ENCODE measurements around the gene ITGAV.

Gene ITGAV

DNA sequence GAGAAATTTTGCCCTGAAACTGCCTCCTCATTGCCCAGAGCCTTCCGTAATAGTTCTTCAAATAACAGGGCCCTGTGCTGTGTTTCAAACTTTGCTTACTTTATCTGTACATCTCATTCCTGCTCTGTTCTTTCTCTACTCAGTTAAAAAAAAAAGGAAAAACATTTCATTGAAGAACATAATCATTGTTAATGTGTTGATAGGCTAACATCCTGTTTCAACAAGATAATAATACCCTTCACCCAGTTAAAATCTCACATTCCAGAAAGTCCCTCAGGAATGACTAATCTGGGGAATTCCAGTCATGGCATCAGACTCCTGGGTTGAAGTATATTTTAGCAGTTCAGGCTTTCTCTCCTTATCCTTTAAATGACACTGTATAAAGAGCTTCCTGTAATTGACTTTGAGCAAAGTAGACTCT lies 45.6 kb upstream of the ITGAV start:
- Histone ChIP-seq H3K23ac (ENCODE audit: low read depth, low read length, poor library complexity) (no peak overlapping the region), H3K4me2 (ENCODE audit: insufficient read depth, low read length, poor library complexity, severe bottlenecking) (no peak overlapping the region), H2BK12ac (ENCODE audit: low read length) (no peak overlapping the region), H3K9me3 (replicated peaks in 1 of 2; ENCODE audit: control insufficient read depth in 2 of 2, insufficient read depth in 1 of 2, low read depth in 1 of 2, low read length in 2 of 2) (no peaks in the 10 kb centered on the region), H2BK15ac (ENCODE audit: low read length) (no peak overlapping the region), H4K91ac (ENCODE audit: low read depth, low read length, poor library complexity) (no peak overlapping the region), H3K9ac (ENCODE audit: low read depth, low read length, poor library complexity) (no peak overlapping the region), H2AFZ (ENCODE audit: low read length) (peak overlapping the region; percentile 67), H2AK5ac (ENCODE audit: low read depth, low read length) (no peak overlapping the region), H3K27me3 (ENCODE audit: control insufficient read depth in 3 of 3, insufficient read depth in 3 of 3, low read depth in 1 of 3, low read length in 3 of 3) (no peaks in the 10 kb centered on the region), H3K27ac (replicated peaks; ENCODE audit: low read length) (peak overlapping the region; percentile 79), H4K8ac (ENCODE audit: low read depth, low read length) (no peak overlapping the region), H3K18ac (ENCODE audit: low read length) (no peak overlapping the region), H3K4me3 (ENCODE audit: low read length in 2 of 2) (no peak overlapping the region), H3K36me3 (replicated peaks in 1 of 2; ENCODE audit: control insufficient read depth in 2 of 2, insufficient read depth in 2 of 2, low read length in 2 of 2) (no peaks in the 10 kb centered on the region), H3K4me1 (ENCODE audit: control insufficient read depth in 2 of 2, insufficient read depth in 1 of 2, low read depth in 1 of 2, low read length in 2 of 2) (peaks cover 4 to 7% of the 10 kb centered on the region in 2 donors), H3K4ac (ENCODE audit: low read length) (no peak overlapping the region), H2BK120ac (ENCODE audit: low read depth, low read length) (no peak overlapping the region), H3K79me1 (ENCODE audit: low read depth, low read length) (no peaks in the 10 kb centered on the region), H3K14ac (ENCODE audit: low read length) (no peak overlapping the region), H2BK5ac (ENCODE audit: low read length) (no peak overlapping the region)
- peak; percentile 52 for DNase-seq (ENCODE audit: low spot score)
- no CpG with 5 or more reads among the region's 1 CpG for WGBS, 2 donors (ENCODE audit: extremely low coverage in 2 of 2, insufficient read length in 2 of 2, insufficient replicate concordance in 1 of 2)

DNA sequence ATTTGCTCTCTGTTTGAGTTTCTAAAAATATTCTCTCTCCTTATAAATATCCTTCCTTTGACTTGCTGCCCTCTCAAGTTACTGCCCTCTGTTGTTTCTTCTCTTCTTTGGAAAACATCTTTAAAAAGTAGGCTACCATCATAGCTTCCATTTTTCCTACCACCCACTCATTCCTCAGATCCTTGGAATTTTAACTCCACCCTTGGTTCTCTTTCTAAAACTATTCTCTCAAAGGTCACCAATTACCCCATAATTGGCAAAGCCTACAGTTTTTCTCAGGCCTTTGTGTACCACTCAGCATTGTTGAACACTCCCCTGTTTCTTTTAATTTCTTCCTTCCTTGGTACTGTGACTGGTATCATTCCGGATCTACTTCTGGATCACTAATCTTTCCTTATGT lies 43.0 kb upstream of the ITGAV start:
- Histone ChIP-seq H2BK5ac (ENCODE audit: low read length) (no peak overlapping the region), H4K91ac (ENCODE audit: low read depth, low read length, poor library complexity) (no peak overlapping the region), H2AFZ (ENCODE audit: low read length) (no peak overlapping the region), H2BK15ac (ENCODE audit: low read length) (no peak overlapping the region), H2BK12ac (ENCODE audit: low read length) (no peak overlapping the region), H3K36me3 (replicated peaks in 1 of 2; ENCODE audit: control insufficient read depth in 2 of 2, insufficient read depth in 2 of 2, low read length in 2 of 2) (no peaks in the 10 kb centered on the region), H3K4me1 (ENCODE audit: control insufficient read depth in 2 of 2, insufficient read depth in 1 of 2, low read depth in 1 of 2, low read length in 2 of 2) (peaks cover 5 to 7% of the 10 kb centered on the region in 2 donors), H3K9me3 (replicated peaks in 1 of 2; ENCODE audit: control insufficient read depth in 2 of 2, insufficient read depth in 1 of 2, low read depth in 1 of 2, low read length in 2 of 2) (no peaks in the 10 kb centered on the region), H3K4me3 (ENCODE audit: low read length in 2 of 2) (no peak overlapping the region), H3K14ac (ENCODE audit: low read length) (no peak overlapping the region), H3K4ac (ENCODE audit: low read length) (no peak overlapping the region), H3K4me2 (ENCODE audit: insufficient read depth, low read length, poor library complexity, severe bottlenecking) (no peak overlapping the region), H3K23ac (ENCODE audit: low read depth, low read length, poor library complexity) (no peak overlapping the region), H2BK120ac (ENCODE audit: low read depth, low read length) (no peak overlapping the region), H3K18ac (ENCODE audit: low read length) (no peak overlapping the region), H4K8ac (ENCODE audit: low read depth, low read length) (no peak overlapping the region), H3K9ac (ENCODE audit: low read depth, low read length, poor library complexity) (no peak overlapping the region), H3K27me3 (ENCODE audit: control insufficient read depth in 3 of 3, insufficient read depth in 3 of 3, low read depth in 1 of 3, low read length in 3 of 3) (no peaks in the 10 kb centered on the region), H3K27ac (replicated peaks; ENCODE audit: low read length) (no peak overlapping the region), H2AK5ac (ENCODE audit: low read depth, low read length) (no peak overlapping the region), H3K79me1 (ENCODE audit: low read depth, low read length) (no peaks in the 10 kb centered on the region)
- no CpG with 5 or more reads among the region's 1 CpG for WGBS, 2 donors (ENCODE audit: extremely low coverage in 2 of 2, insufficient read length in 2 of 2, insufficient replicate concordance in 1 of 2)
- DNase-seq (ENCODE audit: low spot score): no peak

DNA sequence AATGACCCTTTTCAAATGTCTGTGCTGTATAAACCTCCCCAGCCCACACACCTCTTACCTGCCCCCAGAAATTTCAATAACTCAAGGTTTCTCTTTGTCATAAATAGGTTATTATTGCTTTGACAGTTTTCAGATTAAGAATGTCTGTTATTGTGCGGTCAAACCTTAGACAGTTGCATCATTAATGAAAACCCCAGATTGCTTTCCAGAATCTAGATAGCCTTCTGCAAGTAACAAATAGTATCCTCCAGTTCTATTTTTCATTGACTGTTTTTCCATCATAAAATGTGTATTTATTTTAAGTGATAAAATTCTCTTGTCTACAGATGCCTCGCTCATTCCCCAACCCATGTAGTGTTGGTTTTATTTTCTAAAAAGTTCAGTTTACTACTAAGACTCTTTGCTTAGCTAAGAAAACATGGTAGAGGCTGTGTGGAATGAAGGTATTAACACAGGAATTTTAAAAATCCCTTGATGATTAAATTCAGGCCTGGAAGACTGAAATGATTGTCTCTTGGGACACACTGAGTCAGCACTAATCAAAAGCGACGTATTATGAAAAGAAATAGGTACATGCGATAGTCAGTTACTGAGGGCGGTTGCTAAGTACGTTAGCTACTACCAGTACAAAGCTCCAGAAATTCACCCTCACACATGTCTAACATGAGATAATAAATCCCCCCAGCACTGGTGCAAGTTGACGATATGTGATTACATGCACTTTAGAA lies 38.4 kb upstream of the ITGAV start:
- Histone ChIP-seq H2AFZ (ENCODE audit: low read length) (no peak overlapping the region), H3K27ac (replicated peaks; ENCODE audit: low read length) (no peak overlapping the region), H2AK5ac (ENCODE audit: low read depth, low read length) (no peak overlapping the region), H4K8ac (ENCODE audit: low read depth, low read length) (no peak overlapping the region), H3K9me3 (replicated peaks in 1 of 2; ENCODE audit: control insufficient read depth in 2 of 2, insufficient read depth in 1 of 2, low read depth in 1 of 2, low read length in 2 of 2) (no peaks in the 10 kb centered on the region), H3K27me3 (ENCODE audit: control insufficient read depth in 3 of 3, insufficient read depth in 3 of 3, low read depth in 1 of 3, low read length in 3 of 3) (no peaks in the 10 kb centered on the region), H3K18ac (ENCODE audit: low read length) (no peak overlapping the region), H2BK15ac (ENCODE audit: low read length) (no peak overlapping the region), H3K79me1 (ENCODE audit: low read depth, low read length) (no peaks in the 10 kb centered on the region), H3K23ac (ENCODE audit: low read depth, low read length, poor library complexity) (no peak overlapping the region), H4K91ac (ENCODE audit: low read depth, low read length, poor library complexity) (no peak overlapping the region), H2BK120ac (ENCODE audit: low read depth, low read length) (no peak overlapping the region), H3K4ac (ENCODE audit: low read length) (no peak overlapping the region), H2BK5ac (ENCODE audit: low read length) (no peak overlapping the region), H3K36me3 (replicated peaks in 1 of 2; ENCODE audit: control insufficient read depth in 2 of 2, insufficient read depth in 2 of 2, low read length in 2 of 2) (no peaks in the 10 kb centered on the region), H3K4me2 (ENCODE audit: insufficient read depth, low read length, poor library complexity, severe bottlenecking) (no peak overlapping the region), H3K4me3 (ENCODE audit: low read length in 2 of 2) (no peak overlapping the region), H3K4me1 (ENCODE audit: control insufficient read depth in 2 of 2, insufficient read depth in 1 of 2, low read depth in 1 of 2, low read length in 2 of 2) (peaks cover 0 to 1% of the 10 kb centered on the region in 2 donors), H2BK12ac (ENCODE audit: low read length) (no peak overlapping the region), H3K9ac (ENCODE audit: low read depth, low read length, poor library complexity) (no peak overlapping the region), H3K14ac (ENCODE audit: low read length) (no peak overlapping the region)
- WGBS, 2 donors (ENCODE audit: extremely low coverage in 2 of 2, insufficient read length in 2 of 2, insufficient replicate concordance in 1 of 2): no CpG with 5 or more reads among the region's 8 CpGs
- no peak for DNase-seq (ENCODE audit: low spot score)

DNA sequence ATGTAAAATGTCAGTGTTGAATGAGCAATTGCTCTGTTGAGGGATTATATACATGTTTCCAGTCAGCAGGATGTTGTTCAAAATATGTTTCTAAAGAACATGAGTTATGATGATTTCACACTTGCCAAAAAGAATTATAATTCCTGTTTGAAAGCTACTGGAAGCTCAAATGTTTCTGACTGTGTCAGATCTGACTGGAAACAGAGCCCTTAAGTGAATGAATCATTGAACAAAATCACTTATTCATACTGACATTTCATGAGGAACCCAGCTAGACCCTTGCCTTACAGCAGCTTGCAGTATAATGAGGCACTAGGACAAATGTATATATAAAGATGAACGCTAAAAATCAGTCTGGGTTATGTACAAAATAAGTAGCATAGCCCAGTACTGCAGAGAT lies 35.4 kb upstream of the ITGAV start:
- no CpG with 5 or more reads among the region's 1 CpG for WGBS, 2 donors (ENCODE audit: extremely low coverage in 2 of 2, insufficient read length in 2 of 2, insufficient replicate concordance in 1 of 2)
- no peak overlapping the region for H3K27ac ChIP-seq (replicated peaks; ENCODE audit: low read length)

More for the DNA sequence above, 35.4 kb upstream of the ITGAV start:
- no peak overlapping the region for H4K91ac ChIP-seq (ENCODE audit: low read depth, low read length, poor library complexity)
- no peak overlapping the region for H3K4ac ChIP-seq (ENCODE audit: low read length)
- H2BK12ac ChIP-seq (ENCODE audit: low read length): no peak overlapping the region
- no peaks in the 10 kb centered on the region for H3K27me3 ChIP-seq (ENCODE audit: control insufficient read depth in 3 of 3, insufficient read depth in 3 of 3, low read depth in 1 of 3, low read length in 3 of 3)
- H3K14ac ChIP-seq (ENCODE audit: low read length): no peak overlapping the region
- H3K23ac ChIP-seq (ENCODE audit: low read depth, low read length, poor library complexity): no peak overlapping the region
- H3K79me1 ChIP-seq (ENCODE audit: low read depth, low read length): no peaks in the 10 kb centered on the region
- no peak overlapping the region for H2BK120ac ChIP-seq (ENCODE audit: low read depth, low read length)
- no peak overlapping the region for H2AFZ ChIP-seq (ENCODE audit: low read length)
- H4K8ac ChIP-seq (ENCODE audit: low read depth, low read length): no peak overlapping the region
- H3K36me3 ChIP-seq (replicated peaks in 1 of 2; ENCODE audit: control insufficient read depth in 2 of 2, insufficient read depth in 2 of 2, low read length in 2 of 2): no peaks in the 10 kb centered on the region
- no peak overlapping the region for H3K9ac ChIP-seq (ENCODE audit: low read depth, low read length, poor library complexity)
- H2BK15ac ChIP-seq (ENCODE audit: low read length): no peak overlapping the region
- H3K9me3 ChIP-seq (replicated peaks in 1 of 2; ENCODE audit: control insufficient read depth in 2 of 2, insufficient read depth in 1 of 2, low read depth in 1 of 2, low read length in 2 of 2): no peaks in the 10 kb centered on the region
- no peak overlapping the region for H3K4me2 ChIP-seq (ENCODE audit: insufficient read depth, low read length, poor library complexity, severe bottlenecking)
- H3K4me1 ChIP-seq (ENCODE audit: control insufficient read depth in 2 of 2, insufficient read depth in 1 of 2, low read depth in 1 of 2, low read length in 2 of 2): peaks cover 0 to 1% of the 10 kb centered on the region in 2 donors
- H2AK5ac ChIP-seq (ENCODE audit: low read depth, low read length): no peak overlapping the region
- no peak for DNase-seq (ENCODE audit: low spot score)
- no peak overlapping the region for H3K18ac ChIP-seq (ENCODE audit: low read length)
- H2BK5ac ChIP-seq (ENCODE audit: low read length): no peak overlapping the region
- H3K4me3 ChIP-seq (ENCODE audit: low read length in 2 of 2): no peak overlapping the region
